ENCODE results near the gene CAP2.

- TF ChIP-seq SIN3A (IDR thresholded peaks at IDR 0.05; ENCODE audit: borderline replicate concordance, insufficient read depth, low read depth, low read length): no peak
- no peak for TF ChIP-seq CTCF (IDR thresholded peaks at IDR 0.05)
- no peak for TF ChIP-seq POLR2AphosphoS5 (IDR thresholded peaks at IDR 0.05; ENCODE audit: low read depth, low read length)
Observed at GRCh38 chr6:17457405-17457804, 64.0 kb downstream of the CAP2 start.
